GM21737 (cell line): Measurements from ENCODE around the gene SPG11.

ENCODE experiments used
- ATAC-seq: cut with Tn5 transposase; IDR thresholded peaks from one replicate; pipeline ENCODE4 v1.9.1; 2021; ENCODE audit warnings: mild to moderate bottlenecking, moderate library complexity; ENCODE audit not compliant: unreplicated experiment

Gene SPG11

GRCh38 chr15:44623178-44623577 is 40.3 kb downstream of the SPG11 start:
- no peak for ATAC-seq

- ATAC-seq = no peak
Observed at GRCh38 chr15:44620081-44620480, 43.4 kb downstream of the SPG11 start.

GRCh38 chr15:44616974-44617373 is 46.5 kb downstream of the SPG11 start:
- no peak for ATAC-seq

- ATAC-seq = no peak
Observed at GRCh38 chr15:44606740-44607139, 56.7 kb downstream of the SPG11 start.

- ATAC-seq = no peak
Observed at GRCh38 chr15:44603126-44603525, 60.3 kb downstream of the SPG11 start.

GRCh38 chr15:44598892-44599291 is 64.6 kb downstream of the SPG11 start:
- ATAC-seq = no peak

GRCh38 chr15:44598066-44598465 is 65.4 kb downstream of the SPG11 start:
- ATAC-seq = no peak

GRCh38 chr15:44596511-44597010 is 66.9 kb downstream of the SPG11 start:
- ATAC-seq = no peak

GRCh38 chr15:44595656-44596510 is 67.6 kb downstream of the SPG11 start:
- ATAC-seq = no peak

GRCh38 chr15:44595246-44595645 is 68.2 kb downstream of the SPG11 start:
- no peak for ATAC-seq

- no peak for ATAC-seq
Observed at GRCh38 chr15:44593042-44593736, 70.3 kb downstream of the SPG11 start.

GRCh38 chr15:44591326-44591725 is 72.1 kb downstream of the SPG11 start:
- no peak for ATAC-seq

GRCh38 chr15:44588541-44588940 is 74.9 kb downstream of the SPG11 start:
- no peak for ATAC-seq

- no peak for ATAC-seq
Observed at GRCh38 chr15:44585633-44586032, 77.8 kb downstream of the SPG11 start.

GRCh38 chr15:44584162-44584749 is 79.2 kb downstream of the SPG11 start:
- ATAC-seq = no peak

- no peak for ATAC-seq
Observed at GRCh38 chr15:44580105-44580504, 83.4 kb downstream of the SPG11 start.

GRCh38 chr15:44574734-44575133 is 88.7 kb downstream of the SPG11 start:
- ATAC-seq = no peak

- ATAC-seq = no peak
Observed at GRCh38 chr15:44573386-44573785, 90.1 kb downstream of the SPG11 start.

- no peak for ATAC-seq
Observed at GRCh38 chr15:44570361-44570760, 93.1 kb downstream of the SPG11 start.

- ATAC-seq = no peak
Observed at GRCh38 chr15:44569316-44569715, 94.1 kb downstream of the SPG11 start.

GRCh38 chr15:44568338-44568737 is 95.1 kb downstream of the SPG11 start:
- ATAC-seq = no peak

- ATAC-seq = no peak
Observed at GRCh38 chr15:44566155-44566540, 97.3 kb downstream of the SPG11 start.
